NCI-H146 treated with DMSO at 0.1 percent for 48 hours (cell line): Measurements from ENCODE around the gene ITPKB.
"Not testable (repeated sequence)": the region's sequence is repeated elsewhere in the genome, so short reads cannot be mapped to it uniquely, and the experiment has no call there.

ENCODE experiments used
- DNase-seq: peaks from one replicate; lab custom pipeline; 2025; ENCODE audit not compliant: unreplicated experiment; lab: John Stamatoyannopoulos, UW

The ITPKB gene

GRCh38 chr1:226627050-226627755 lies 111.9 kb downstream of the ITPKB start:
- no peak for DNase-seq

- DNase-seq = no peak
Measured at GRCh38 chr1:226626577-226626956, 112.5 kb downstream of the ITPKB start.

GRCh38 chr1:226625832-226626576 lies 113.1 kb downstream of the ITPKB start:
- DNase-seq = no peak

GRCh38 chr1:226625326-226625725 lies 113.8 kb downstream of the ITPKB start:
- no peak for DNase-seq

GRCh38 chr1:226624526-226624925 lies 114.6 kb downstream of the ITPKB start:
- no peak for DNase-seq

GRCh38 chr1:226622012-226622411 lies 117.1 kb downstream of the ITPKB start:
- DNase-seq = no peak

- DNase-seq = no peak
Measured at GRCh38 chr1:226619031-226619430, 120.1 kb downstream of the ITPKB start.

- no peak for DNase-seq
Measured at GRCh38 chr1:226618380-226618779, 120.7 kb downstream of the ITPKB start.

GRCh38 chr1:226617719-226618118 lies 121.4 kb downstream of the ITPKB start:
- not testable (repeated sequence) for DNase-seq

GRCh38 chr1:226617109-226617508 lies 122.0 kb downstream of the ITPKB start:
- no peak for DNase-seq

- no peak for DNase-seq
Measured at GRCh38 chr1:226616636-226617035, 122.4 kb downstream of the ITPKB start.

- no peak for DNase-seq
Measured at GRCh38 chr1:226615876-226616275, 123.2 kb downstream of the ITPKB start.

GRCh38 chr1:226611980-226612379 lies 127.1 kb downstream of the ITPKB start:
- DNase-seq = not testable (repeated sequence)

- DNase-seq = no peak
Measured at GRCh38 chr1:226611301-226611700, 127.8 kb downstream of the ITPKB start.

- DNase-seq = no peak
Measured at GRCh38 chr1:226610671-226611070, 128.4 kb downstream of the ITPKB start.

GRCh38 chr1:226609836-226610455 lies 129.1 kb downstream of the ITPKB start:
- no peak for DNase-seq

GRCh38 chr1:226608699-226609505 lies 130.2 kb downstream of the ITPKB start:
- DNase-seq = peak; percentile 28

- no peak for DNase-seq
Measured at GRCh38 chr1:226607821-226608220, 131.3 kb downstream of the ITPKB start.

- no peak for DNase-seq
Measured at GRCh38 chr1:226607268-226607660, 131.8 kb downstream of the ITPKB start.

GRCh38 chr1:226606311-226607267 lies 132.5 kb downstream of the ITPKB start:
- DNase-seq = no peak
